Stimulated activated CD8-positive, alpha-beta memory T cell treated with anti-CD3 and anti-CD28 coated beads, Interleukin-12 subunit alpha, Interleukin-12 subunit beta, amount 100 ng/mL, for 4 hours (primary cell): Measurements from ENCODE around the gene PAQR5.
"Not testable (repeated sequence)": the region's sequence is repeated elsewhere in the genome, so short reads cannot be mapped to it uniquely, and the experiment has no call there.

ENCODE experiments used
- DNase-seq: peaks from one replicate; pipeline ENCODE4 v3.0.0-alpha.2; 2020; ENCODE audit warnings: low read depth

Gene PAQR5, protein sequence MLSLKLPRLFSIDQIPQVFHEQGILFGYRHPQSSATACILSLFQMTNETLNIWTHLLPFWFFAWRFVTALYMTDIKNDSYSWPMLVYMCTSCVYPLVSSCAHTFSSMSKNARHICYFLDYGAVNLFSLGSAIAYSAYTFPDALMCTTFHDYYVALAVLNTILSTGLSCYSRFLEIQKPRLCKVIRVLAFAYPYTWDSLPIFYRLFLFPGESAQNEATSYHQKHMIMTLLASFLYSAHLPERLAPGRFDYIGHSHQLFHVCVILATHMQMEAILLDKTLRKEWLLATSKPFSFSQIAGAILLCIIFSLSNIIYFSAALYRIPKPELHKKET

DNA sequence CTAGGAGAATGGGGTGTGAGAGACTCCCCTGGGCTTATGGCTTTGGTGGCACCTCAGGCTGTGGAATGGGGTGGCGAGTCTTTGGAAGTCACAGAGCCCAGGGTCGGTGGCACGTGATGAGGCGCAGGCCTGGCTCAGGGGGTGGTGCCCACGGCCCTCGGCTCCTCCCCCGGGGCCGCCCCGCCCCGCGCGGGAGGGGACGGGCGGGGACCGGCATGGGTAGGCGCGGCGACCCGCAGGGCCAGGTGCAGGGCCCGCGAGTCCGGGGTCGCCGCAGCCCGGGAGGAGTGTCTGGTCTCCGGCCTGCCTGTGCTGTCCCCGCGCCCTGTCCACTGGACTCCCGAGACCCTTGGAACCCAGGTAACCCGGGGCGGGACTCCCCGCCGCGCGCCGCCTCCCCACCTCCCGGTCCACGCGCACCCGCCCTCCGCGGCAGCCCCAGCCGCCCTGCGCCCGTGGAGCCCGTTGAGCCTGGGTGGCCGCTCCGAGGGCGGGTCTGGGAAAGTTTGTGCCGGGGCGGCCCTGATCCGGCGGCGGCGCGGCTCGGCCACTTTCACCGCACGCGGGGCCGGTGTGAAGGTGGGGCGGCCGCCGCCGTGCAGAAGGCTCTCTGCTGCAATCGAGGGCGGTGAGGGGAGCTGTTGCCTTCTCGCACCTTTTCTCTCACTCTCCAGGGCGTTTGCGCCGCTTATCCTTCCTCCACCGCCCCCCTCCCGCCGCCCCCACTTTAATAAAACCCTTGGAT is at the start of gene PAQR5:
PAQR5 (plus strand) TSS at position 216 of the 745 bp plus-strand sequence. CDS start 61,169 bp downstream, outside the sequence.
- DNase-seq = no peak

DNA sequence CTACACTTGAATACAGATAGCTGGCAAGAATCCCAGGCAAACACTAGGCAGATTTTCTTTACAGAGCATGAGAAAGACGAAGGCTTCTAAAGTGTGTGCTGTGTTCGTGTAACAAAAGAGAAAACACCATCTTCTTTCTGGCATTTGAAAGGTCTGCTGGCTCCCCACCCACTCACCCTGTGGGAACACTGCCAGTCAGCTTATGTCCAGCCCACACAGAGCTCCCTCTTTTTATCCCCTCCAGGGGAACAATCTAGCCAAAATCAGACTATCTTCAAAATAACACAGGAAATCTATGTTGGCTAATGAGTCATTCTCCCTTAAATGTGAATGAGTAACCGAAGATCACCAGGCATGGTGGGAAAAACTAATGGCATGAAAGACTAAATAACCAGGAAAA is 45.6 kb upstream of the PAQR5 start:
- no peak for DNase-seq

DNA sequence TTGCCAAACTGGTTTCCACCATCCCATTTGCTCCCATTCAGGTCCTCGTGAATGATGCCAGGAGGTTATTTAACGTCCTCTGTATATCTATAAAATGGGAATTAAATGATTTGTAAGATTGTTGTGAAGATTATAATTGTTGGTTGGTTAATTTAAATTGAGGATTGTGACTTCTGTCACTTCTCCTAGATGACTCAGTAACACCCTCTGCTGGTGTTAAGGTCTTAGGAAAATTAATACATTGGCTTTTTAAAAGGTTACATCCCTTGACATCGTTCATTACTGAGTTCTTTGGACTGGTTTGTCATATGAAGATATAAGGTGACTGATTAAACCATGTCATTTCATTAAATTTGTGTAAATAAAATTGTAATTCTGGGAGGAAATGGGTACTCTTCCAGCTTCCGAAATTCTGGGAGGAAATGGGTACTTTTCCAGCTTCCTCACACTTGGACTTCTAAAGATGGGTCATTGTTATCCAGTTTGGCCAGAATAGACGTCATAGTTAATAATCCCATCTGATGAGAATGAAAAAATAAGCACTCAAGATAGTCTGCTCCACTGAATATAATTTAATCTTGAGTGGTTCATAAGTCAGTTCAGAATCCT is 33.3 kb upstream of the PAQR5 start:
- no peak for DNase-seq

DNA sequence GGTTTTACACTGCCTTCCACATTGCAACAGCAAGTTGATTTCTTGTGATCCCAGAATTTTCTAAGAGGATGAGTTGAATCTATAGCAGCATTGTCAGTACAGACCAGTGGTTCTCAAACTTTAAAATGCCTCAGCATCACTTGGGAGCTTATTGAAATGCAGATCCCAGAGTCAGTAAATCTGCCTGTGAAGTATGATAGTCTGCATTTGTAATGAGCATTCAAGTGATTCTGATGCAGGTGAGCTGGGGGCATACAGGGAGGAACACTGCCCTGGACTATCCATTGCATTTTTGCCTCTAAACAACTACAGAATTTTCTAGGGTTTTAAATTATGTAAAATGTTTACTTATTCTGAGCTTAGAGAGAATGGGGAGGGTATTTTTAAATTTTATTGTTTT is 27.5 kb upstream of the PAQR5 start:
- no peak for DNase-seq

DNA sequence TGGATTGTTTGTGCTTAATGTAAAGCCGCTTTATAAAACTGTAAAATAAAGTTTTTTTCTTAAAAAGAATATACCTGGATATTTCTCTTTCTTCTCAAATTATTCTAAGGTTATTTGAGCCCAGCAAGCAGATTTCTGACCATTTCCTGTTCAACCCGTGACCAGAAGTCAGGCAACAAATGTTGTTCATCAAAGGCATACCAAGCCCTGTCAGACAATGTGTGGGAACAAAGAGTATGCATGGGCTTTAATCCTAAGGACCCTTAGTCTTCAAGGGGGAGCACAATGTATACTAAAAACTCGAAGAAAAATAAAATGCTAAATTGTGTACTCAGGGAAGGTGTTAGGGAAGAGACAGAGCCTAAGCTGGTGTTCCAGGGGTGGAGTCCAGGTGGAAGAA is 26.6 kb upstream of the PAQR5 start:
- DNase-seq = no peak

DNA sequence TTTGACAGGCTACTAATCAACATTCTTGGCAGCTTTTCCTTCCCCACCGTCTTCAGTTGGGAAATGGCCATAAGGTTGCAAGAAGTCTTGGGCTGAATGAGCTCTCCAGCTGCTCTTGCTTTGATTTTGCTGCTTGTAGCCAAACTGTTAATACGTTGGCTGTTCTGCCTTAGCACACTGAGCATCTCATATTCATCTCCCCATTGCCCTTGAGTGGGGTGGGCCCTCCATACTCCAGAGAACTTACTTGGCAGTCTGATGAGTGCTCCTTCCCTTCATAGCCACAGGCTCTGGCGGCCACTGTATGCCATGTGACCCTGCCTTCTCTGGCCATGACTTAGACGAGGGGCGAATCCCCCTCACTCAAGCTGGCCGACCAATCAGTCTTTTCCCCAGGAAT is 25.8 kb upstream of the PAQR5 start:
- no peak for DNase-seq

DNA sequence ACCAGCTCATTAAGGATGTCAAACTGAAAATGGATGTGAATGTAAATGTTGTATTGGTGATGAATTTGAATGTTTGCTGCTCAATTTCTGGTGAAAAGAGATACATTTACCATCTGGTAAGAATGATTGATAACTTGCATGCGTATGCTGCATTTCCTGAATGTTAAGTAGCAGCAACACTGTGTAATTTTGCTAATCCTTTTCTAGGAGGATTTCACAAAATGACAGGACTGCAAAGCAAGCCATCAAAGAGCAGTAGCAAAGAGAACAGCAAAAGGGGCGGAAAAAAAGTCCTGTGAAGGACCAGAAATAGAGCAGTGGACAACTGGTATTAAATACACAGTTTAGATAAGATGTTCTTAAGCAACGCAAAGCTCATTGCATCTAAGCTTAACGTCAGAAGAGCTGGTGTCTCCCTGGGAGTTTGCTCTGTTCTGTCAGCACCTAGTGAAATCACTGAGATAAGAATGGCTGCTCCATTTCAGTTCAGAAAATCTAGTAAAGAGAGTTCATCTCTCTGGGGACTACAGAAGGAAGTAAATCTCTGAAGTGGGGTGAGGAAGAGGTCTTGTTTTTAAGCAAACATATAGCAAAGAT is 23.5 kb upstream of the PAQR5 start:
- DNase-seq = no peak

DNA sequence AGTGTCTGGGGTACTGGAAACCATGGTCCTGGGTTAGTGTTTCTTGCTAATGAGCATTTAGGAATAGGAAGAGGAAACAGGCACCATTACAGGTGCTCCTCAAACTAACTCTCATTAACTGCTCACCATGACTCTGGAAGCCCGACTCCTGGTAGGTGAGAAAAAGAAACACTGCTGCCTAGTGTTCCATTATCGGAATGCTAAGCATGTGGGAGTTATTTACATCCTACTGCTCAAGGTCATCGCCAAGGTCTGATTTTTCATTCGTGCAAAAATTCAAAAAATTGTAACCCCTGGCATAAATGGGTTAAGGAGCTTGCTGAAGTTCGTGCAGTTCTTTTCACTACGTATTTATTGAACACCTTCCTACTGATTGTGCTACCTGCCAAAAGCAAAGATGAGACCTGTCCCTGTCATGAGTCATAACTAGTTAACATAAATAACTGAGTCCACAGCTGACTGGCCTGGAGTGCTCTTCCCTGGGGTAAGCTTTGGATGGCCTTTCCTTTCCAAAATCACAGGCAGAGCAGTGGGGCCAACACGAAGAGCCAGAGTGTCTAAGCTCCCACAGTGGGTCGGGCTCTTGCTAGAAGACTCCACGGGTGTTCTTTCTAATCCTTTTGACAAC is 22.7 kb upstream of the PAQR5 start:
- DNase-seq = no peak

DNA sequence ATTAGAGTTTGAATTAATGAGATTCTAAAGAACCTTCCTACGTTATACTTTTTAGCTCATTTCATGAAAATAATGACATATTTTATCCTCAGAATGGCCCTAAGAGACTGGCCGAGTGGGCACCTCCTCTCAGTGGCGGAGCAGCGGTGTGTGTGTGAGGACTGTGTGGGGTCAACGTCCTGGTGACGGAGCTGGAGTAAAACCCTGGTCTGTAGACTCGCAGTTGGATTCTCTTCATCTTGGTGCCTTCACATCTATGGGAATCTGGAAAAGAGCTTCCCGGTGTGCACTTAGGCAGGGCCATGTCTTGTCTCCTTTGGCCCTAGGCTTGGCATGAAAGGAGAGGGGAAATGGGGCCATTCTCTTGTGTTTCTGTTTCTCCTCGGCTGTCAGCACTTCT is 21.4 kb upstream of the PAQR5 start:
- DNase-seq = no peak

DNA sequence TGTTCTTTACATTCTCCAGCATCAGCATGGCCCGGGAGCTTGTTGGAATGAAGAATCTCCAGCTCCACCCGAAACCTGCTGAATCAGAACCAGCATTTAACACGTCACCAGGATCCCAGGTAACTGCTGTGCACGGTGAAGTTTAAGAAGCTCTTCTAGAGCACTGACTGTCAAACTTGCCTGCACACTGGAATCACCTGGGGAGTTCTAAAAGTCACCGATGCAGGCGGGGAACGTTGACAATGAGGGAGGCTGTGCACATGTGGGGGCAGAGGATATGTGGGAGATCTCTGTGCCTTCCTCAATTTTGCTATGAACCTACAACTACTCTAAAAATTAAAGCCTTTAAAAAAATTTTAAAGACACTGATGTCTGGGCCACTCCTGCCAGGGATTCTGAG is 19.1 kb upstream of the PAQR5 start:
- no peak for DNase-seq

DNA sequence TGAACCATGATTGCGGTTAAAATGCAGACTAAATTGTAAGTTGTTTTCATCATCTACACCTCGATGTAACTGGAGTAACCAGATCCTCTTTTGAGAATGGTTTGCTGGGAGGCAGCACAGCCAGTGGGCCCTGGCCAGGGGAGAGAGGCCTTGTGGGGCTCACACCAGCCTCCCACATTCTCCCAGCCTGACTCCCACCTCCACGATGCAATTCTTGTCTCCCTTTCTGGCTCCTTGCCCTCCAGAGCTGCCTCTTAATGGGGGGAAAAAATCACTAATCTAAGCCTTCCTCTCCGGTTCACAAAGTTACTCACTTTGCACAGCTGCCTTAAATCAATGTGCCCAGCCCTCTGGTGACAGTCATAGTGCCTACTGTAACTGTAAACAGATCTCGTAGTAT is 17.9 kb upstream of the PAQR5 start:
- DNase-seq = no peak

DNA sequence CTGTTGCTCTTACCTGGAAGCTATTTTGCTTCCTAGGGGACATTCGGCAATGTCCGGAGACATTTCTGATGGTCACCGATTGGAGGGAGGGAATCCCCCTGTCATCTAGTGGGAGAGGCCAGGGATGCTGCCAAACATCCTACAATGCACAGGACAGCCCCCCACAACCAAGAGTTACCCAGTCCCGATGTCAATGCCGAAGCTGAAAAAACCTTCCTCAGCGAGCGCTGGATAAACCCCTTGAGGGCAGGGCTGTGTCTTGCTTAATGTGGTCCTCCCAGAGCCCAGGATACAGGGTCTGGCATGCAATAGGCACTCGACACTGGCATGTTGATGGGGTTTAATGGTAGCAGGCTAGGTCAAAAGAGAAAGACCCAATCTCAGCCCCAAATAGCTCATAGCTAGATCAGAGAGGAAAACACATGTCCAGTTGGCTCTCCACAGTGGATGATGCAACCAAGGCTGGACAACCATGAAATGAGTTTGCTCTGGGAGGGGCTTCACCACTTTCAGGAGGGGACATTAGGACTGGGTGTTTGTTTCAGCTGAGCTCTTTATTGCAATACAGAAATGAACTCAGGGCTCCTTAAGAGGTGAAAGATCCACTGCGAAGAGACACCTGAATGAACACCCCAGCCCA is 16.5 kb upstream of the PAQR5 start:
- DNase-seq = no peak

DNA sequence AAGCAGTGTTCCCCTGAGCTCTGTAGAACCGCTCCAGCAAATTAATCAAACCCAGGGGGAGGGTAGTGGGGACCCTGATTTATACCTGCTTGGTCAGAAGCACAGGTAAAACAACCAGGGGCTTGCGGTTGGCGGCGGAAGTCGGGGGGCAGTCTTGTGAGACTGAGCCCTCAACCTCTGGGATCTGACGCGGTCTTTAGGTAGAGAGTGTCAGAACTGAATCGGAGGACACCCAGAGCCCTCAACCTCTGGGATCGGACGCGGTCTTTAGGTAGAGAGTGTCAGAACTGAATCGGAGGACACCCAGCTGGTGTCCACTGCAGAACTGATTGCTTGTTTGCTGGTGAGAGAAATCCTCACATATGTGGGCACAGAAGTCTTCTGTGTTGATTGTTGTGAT is 12.9 kb upstream of the PAQR5 start:
- no peak for DNase-seq

DNA sequence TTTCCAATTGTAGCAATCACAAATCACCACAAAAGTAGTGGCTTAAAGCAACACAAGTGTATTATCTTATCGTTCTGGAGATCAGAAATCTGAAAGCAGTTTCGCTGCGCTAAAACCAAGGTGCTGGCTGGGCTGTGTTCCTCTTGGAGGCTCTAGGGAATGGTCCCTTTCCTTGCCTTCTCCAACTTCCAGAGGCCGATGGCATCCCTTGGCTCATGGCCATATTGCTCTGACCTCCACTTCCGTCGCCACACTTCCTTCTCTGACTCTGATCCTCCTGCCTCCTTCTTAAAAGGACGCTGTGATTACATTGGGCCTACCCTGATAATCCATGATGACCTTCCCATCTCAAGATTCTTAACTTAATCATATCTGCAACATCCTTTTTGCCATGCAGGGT is 10.7 kb upstream of the PAQR5 start:
- no peak for DNase-seq

DNA sequence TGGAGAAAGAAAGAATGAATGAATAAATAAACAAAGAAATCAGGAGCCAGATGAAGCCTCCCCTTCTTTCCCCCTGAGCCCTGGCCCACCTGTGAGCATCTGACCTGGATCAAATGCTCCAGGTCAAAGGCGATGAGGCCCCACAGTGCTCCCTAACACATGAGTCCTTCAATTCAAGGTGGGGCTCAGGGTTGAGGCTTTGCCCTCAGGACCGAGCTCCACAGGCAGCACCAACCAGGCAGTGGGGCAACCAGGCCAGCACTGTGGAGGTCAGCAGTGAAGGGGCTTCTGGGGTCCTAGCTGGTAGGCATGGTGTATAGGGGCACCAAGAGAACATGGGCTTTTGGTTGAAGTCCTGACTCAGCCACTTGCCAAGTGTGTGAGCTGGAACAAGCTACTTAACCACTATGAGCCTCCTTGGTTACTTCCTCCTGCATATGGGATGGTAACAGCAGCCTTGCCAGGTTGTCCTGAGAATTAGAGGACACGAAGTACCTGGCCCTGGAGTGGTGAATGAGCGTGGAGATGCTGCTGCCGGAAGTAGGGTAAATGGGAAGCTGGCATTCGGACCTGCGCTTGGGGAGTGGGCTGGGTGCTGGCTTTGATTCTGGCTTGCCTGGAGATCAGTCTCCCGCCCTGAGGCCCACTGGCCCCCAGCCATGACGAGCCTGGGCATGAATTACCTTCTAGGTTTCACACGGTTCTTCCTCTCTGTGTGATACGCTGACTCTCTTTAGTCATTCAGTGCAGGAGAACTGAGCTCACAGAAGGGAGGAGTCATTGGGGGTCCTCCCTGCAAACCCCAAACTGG is 10.0 kb upstream of the PAQR5 start:
- no peak for DNase-seq

DNA sequence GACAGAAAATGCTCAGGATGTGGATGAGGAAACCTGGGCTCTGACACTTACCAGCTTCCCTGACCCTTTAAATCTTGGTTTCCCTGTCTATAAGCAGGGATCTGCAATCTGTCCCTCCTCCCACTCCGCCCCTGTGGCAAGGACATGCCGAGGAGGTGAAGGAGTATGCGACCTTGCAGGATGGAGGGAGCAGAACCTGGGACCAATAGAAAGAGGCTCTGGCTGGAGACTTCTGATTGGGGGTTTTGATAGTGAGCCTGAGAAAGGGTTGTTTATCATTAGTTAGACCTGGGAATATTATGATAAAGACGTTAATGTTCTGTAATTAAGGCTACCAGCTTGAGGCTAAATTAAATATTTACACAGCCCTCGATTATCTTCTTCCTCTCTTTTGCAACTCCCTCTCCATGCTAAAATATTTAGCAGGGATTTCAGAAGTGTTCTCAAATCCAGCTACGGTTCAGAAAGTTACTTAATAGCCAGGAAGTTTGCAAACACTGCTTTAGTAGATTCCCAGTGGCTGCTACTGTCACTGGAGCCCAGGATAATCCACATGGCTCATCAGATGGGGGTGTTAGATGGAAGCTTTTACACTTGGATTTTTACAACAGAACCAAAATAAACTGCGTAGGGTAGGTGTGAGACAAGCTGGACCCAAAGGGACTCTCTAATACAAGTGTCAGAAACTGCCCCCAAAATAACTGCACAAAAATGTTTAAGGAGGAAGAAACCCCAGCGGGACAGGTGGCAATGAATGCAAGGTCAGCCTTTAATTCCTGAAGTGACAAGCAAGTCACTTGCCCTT is 9.2 kb upstream of the PAQR5 start:
- no peak for DNase-seq

DNA sequence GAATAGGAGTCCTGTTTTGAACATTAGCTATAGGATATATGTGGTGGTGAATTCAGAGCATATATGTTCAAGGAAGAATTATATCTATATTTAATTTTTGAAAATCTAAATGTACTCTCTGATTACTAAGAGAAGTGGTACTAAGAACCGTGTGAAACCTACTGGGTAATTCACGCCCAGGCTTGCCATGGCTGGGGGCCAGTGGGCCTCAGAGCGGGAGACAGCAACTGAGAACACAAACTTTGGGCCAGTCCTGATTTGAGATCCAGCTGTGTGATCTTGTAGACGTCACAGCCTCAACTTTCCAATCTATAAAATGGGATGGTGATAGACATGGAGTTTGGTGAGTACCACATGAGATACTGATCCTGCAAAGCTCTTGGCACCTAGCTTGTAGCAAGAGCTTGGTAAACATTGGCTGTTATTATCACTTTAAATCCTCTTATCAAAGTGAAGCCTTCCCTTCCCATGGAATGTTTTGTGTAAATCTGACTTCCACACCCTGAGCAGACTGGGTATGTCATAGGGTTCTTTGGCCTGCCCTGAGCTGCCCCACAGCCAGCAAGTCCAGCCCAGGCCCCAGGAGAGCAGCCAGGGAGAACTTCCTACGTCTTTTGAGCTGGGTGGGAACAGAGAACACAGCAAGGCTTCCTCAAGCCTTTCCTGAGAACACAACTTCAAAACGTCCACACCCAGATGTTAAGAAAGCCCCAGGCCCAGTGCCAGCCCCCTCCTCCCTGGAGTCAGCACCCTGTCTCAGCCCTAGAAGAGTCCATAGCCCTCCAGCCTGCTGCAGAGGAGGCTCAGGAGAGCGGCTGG is 8.2 kb upstream of the PAQR5 start:
- DNase-seq = no peak

DNA sequence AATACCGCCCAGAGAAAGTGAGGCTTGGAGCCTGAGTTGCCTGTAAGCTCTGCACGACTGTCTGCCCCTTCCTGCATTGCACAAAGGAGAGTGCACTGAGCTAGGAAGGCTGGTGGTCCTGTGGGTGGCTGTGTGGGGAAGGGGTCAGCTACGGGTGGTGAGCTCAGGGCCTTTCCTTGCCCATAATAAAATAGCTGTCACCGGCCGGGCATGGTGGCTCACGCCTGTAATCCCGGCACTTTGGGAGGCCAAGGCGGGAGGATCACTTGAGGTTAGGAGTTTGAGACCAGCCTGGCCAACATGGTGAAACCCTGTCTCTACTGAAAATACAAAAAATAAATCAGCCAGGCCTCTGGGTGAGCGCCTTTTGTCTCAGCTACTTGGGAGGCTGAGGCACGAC is 7.1 kb upstream of the PAQR5 start:
- DNase-seq = not testable (repeated sequence)

DNA sequence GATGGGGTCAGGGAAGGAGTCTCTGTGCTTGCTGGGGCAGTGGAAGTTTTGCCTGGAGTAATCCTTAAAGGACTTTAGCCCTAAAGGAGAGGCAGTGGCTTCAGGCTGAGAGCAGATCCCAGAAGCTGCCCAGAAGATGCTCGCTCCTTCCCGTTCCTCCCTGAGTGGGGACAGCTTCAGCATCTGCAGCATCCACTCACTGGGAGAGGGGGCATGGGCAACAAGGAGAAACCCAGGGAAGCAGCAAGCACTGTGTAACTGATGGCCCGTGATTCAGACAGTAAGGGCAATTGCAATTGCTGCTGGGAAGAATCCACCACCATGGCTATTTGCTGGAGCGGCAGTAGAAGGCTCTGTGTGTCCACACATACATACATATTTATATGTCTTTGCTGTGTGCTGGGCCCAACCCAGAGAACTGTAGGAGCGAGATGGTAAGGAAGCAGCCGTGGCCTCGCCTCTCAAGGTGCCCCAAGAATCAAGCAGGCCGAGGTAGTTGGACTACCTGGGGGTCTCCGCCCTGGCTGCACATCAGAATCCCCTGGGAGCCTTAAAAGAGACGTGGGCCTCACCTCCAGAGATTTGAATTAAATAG is 5.8 kb upstream of the PAQR5 start:
- no peak for DNase-seq
